OCI-LY1 (cell line): ENCODE data around the gene KRTAP10-5.

Source experiments
- EZH2 ChIP-seq: fragments of 200-600 bp; sonication (generic), shearing (Covaris generic); IDR thresholded peaks from 2 replicates; pipeline ENCODE4 v1.8.0; 2017; ENCODE audit warnings: borderline replicate concordance, mixed run types, mild to moderate bottlenecking, antibody characterized with exemption, low read length, moderate library complexity, mixed read lengths
- TF ChIP-seq, protein P1 (sequence below): fragments of 200-600 bp; sonication (generic), shearing (Covaris generic); IDR thresholded peaks from 2 replicates; pipeline ENCODE4 v1.5.1; 2017; ENCODE audit warnings: mild to moderate bottlenecking, antibody characterized with exemption, low read length, moderate library complexity, mixed read lengths

DNA sequence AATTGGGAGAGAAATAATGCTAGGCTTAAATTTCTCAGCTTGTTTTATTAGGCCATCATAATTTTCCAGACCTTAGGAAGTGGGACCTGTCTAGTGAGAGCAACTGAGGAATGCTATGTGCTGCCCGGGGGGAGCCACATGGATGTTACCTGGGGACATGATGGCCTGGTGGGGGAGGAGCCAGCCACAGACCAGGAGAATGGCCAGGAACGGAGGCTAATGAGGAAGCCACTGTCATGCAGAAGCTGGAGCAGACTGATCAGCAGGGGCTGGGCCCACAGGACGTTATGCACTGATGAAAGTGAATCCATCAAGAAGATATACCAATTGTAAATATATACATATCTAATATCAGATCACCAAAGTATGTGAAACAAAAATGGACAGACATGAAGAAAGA is 35.8 kb downstream of the KRTAP10-5 start:
- TF ChIP-seq, protein P1, sequence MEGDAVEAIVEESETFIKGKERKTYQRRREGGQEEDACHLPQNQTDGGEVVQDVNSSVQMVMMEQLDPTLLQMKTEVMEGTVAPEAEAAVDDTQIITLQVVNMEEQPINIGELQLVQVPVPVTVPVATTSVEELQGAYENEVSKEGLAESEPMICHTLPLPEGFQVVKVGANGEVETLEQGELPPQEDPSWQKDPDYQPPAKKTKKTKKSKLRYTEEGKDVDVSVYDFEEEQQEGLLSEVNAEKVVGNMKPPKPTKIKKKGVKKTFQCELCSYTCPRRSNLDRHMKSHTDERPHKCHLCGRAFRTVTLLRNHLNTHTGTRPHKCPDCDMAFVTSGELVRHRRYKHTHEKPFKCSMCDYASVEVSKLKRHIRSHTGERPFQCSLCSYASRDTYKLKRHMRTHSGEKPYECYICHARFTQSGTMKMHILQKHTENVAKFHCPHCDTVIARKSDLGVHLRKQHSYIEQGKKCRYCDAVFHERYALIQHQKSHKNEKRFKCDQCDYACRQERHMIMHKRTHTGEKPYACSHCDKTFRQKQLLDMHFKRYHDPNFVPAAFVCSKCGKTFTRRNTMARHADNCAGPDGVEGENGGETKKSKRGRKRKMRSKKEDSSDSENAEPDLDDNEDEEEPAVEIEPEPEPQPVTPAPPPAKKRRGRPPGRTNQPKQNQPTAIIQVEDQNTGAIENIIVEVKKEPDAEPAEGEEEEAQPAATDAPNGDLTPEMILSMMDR, result no peak
- no peak for TF ChIP-seq EZH2
